Measurements from ENCODE around the gene IL1RN.

Gene IL1RN

DNA sequence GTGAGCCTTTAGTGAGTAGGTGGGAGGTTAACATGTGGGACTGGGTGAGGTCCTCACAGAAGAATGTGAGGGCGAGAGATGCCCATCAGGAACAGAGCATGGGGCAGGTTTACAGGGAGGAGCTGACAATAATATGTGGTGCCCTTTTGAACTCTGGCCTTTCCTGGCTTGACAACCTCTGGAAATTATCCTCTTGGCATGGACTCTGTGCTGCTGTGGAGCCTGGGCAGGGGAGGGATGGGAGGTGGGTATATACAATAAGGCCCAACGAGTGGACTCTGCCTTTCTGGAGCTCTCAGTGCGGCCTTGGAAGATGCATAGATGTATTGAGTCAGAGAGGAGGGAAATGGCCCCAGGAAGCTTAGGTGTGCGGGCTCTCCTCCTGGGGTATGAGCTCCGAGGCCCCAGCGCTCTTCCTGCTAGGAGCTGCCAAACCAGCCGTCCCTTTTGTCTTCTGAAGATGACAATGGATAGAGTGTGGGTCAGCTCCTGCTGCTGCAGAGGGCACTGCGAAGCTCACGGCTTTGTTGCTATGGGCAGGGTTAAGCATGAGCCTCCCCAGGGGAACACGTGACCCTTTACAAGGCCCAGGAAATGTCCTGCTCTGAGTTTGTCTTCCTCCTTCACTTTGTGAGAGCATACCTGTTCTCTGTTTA, 37.7 kb downstream of the IL1RN start:
- TF ChIP-seq, protein P1, sequence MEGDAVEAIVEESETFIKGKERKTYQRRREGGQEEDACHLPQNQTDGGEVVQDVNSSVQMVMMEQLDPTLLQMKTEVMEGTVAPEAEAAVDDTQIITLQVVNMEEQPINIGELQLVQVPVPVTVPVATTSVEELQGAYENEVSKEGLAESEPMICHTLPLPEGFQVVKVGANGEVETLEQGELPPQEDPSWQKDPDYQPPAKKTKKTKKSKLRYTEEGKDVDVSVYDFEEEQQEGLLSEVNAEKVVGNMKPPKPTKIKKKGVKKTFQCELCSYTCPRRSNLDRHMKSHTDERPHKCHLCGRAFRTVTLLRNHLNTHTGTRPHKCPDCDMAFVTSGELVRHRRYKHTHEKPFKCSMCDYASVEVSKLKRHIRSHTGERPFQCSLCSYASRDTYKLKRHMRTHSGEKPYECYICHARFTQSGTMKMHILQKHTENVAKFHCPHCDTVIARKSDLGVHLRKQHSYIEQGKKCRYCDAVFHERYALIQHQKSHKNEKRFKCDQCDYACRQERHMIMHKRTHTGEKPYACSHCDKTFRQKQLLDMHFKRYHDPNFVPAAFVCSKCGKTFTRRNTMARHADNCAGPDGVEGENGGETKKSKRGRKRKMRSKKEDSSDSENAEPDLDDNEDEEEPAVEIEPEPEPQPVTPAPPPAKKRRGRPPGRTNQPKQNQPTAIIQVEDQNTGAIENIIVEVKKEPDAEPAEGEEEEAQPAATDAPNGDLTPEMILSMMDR (IDR thresholded peaks at IDR 0.05; ENCODE audit: low read length) = no peak
- TF ChIP-seq EZH2phosphoT487 (IDR thresholded peaks at IDR 0.05; ENCODE audit: low read length) (no peak), EZH2 (optimal IDR thresholded peaks at IDR 0.05; ENCODE audit: low read depth, low read length) (no peak)
- Histone ChIP-seq H2AFZ (ENCODE audit: low read length) (no peak overlapping the region), H3K9me3 (replicated peaks; ENCODE audit: insufficient read depth, low read length) (no peaks in the 10 kb centered on the region), H3K4me3 (ENCODE audit: low read length) (no peak overlapping the region), H3K36me3 (replicated peaks; ENCODE audit: insufficient read depth, low read length) (no peaks in the 10 kb centered on the region), H3K4me2 (ENCODE audit: low read depth, low read length) (no peak overlapping the region), H3K9me2 (replicated peaks; ENCODE audit: insufficient read depth, low read length) (no peaks in the 10 kb centered on the region), H3K79me2 (ENCODE audit: low read length) (no peaks in the 10 kb centered on the region), H3K27ac (ENCODE audit: low read length) (no peak overlapping the region), H3K9ac (ENCODE audit: low read length) (no peak overlapping the region), H3F3A (ENCODE audit: insufficient read depth, low read length) (no peaks in the 10 kb centered on the region), H3K4me1 (ENCODE audit: low read length) (no peaks in the 10 kb centered on the region), H3K27me3 (replicated peaks; ENCODE audit: insufficient read depth, low read length) (no peaks in the 10 kb centered on the region), H4K20me1 (ENCODE audit: insufficient read depth, low read length) (no peaks in the 10 kb centered on the region)
- DNase-seq = no peak

DNA sequence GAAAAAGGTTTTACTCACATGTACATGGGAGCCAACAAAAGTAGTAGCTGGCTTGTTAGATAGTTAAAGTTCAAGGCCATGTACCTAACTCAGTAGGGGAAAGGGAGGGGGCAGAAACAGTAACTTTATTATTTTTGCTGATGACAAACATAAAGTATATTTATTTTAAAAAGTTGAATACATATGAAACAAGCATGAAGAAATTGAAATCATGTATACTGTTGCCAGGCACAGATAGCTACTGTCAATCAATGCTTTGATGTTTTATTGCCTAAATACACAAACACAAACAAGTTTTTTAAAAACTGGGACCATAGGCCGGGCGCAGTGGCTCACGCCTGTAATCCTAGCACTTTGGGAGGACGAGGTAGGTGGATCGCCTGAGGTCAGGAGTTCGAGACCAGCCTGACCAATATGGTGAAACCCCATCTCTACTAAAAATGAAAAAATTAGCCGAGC, 38.8 kb downstream of the IL1RN start:
- H3K9me2 ChIP-seq (replicated peaks; ENCODE audit: insufficient read depth, low read length) = no peaks in the 10 kb centered on the region

DNA sequence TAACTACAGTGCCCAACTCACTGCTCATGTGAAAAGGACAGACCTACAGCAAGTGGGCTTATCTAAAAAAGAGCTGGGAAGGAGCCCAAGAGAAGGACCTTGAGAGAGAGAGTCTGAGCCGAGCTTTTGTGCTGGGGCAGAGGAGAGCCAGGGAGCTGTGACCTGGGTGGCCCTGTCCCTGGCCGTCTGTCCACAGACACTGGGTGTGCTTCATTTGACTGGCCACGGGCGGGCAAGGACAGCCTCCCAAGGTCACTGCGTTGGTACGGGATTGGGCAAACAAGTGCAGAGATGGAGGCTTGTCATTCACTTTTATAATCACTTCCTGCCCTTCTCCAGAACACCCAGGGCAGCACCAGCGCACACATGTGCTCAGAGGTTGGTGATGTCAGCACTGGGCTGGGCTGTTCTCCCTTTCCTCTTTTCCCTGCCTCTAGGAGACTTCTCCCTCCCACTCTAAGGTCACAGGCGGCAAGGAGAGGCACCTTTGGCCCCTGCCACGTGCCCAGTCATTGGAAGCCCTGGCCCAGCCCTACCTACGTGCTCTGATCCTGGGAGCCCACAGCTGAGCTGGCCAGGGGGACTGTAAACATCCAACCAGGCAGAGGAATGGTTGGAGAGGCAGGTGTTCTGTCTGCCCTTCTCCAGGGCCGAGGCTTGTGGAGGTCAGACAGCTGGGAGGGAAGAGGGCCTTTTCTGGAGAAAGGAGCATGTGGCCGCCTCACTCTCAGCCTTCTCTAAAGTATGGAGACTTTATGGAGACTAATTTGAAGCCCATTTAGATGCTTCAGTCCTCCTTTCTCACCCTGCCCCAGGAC, 39.9 kb downstream of the IL1RN start:
- no peak overlapping the region for H3K27ac ChIP-seq (ENCODE audit: low read length)
- no peaks in the 10 kb centered on the region for H3K27me3 ChIP-seq (replicated peaks; ENCODE audit: insufficient read depth, low read length)
- H3K4me2 ChIP-seq (ENCODE audit: low read depth, low read length) = no peak overlapping the region
- no peaks in the 10 kb centered on the region for H3K79me2 ChIP-seq (ENCODE audit: low read length)
- no peaks in the 10 kb centered on the region for H3K36me3 ChIP-seq (replicated peaks; ENCODE audit: insufficient read depth, low read length)
- H3K4me1 ChIP-seq (ENCODE audit: low read length) = no peaks in the 10 kb centered on the region
- H3F3A ChIP-seq (ENCODE audit: insufficient read depth, low read length) = no peaks in the 10 kb centered on the region
- TF ChIP-seq, protein P1 (IDR thresholded peaks at IDR 0.05; ENCODE audit: low read length) = no peak
- no peak for TF ChIP-seq EZH2phosphoT487 (IDR thresholded peaks at IDR 0.05; ENCODE audit: low read length)
- no peak for TF ChIP-seq EZH2 (optimal IDR thresholded peaks at IDR 0.05; ENCODE audit: low read depth, low read length)
- H4K20me1 ChIP-seq (ENCODE audit: insufficient read depth, low read length) = no peaks in the 10 kb centered on the region
- H3K9ac ChIP-seq (ENCODE audit: low read length) = no peak overlapping the region
- no peak overlapping the region for H2AFZ ChIP-seq (ENCODE audit: low read length)
- no peak overlapping the region for H3K4me3 ChIP-seq (ENCODE audit: low read length)
- no peaks in the 10 kb centered on the region for H3K9me3 ChIP-seq (replicated peaks; ENCODE audit: insufficient read depth, low read length)
- H3K9me2 ChIP-seq (replicated peaks; ENCODE audit: insufficient read depth, low read length) = no peaks in the 10 kb centered on the region
- no peak for DNase-seq

More for the DNA sequence above, 38.8 kb downstream of the IL1RN start:
- Histone ChIP-seq H2AFZ (ENCODE audit: low read length) (no peak overlapping the region), H3K27me3 (replicated peaks; ENCODE audit: insufficient read depth, low read length) (no peaks in the 10 kb centered on the region), H3K9ac (ENCODE audit: low read length) (no peak overlapping the region), H3F3A (ENCODE audit: insufficient read depth, low read length) (no peaks in the 10 kb centered on the region), H3K79me2 (ENCODE audit: low read length) (no peaks in the 10 kb centered on the region), H3K4me1 (ENCODE audit: low read length) (no peaks in the 10 kb centered on the region), H4K20me1 (ENCODE audit: insufficient read depth, low read length) (no peaks in the 10 kb centered on the region), H3K4me2 (ENCODE audit: low read depth, low read length) (no peak overlapping the region), H3K9me3 (replicated peaks; ENCODE audit: insufficient read depth, low read length) (no peaks in the 10 kb centered on the region), H3K27ac (ENCODE audit: low read length) (no peak overlapping the region), H3K4me3 (ENCODE audit: low read length) (no peak overlapping the region), H3K36me3 (replicated peaks; ENCODE audit: insufficient read depth, low read length) (no peaks in the 10 kb centered on the region)
- no peak for DNase-seq
- TF ChIP-seq, protein P1 (IDR thresholded peaks at IDR 0.05; ENCODE audit: low read length) = no peak
- no peak for TF ChIP-seq EZH2phosphoT487 (IDR thresholded peaks at IDR 0.05; ENCODE audit: low read length)
- TF ChIP-seq EZH2 (optimal IDR thresholded peaks at IDR 0.05; ENCODE audit: low read depth, low read length) = no peak
